Adrenal gland (tissue), 12 donors: ENCODE data around the gene UNK. TPM values are rescaled to one million over a fixed set of nuclear protein-coding genes. Genes with fewer than 3 reads are reported as not detected.

Source experiments
- DNase-seq, 7 donors: peaks; one replicate each; pipeline ENCODE4 v3.0.0-alpha.2; 2019 to 2020
- H3K27ac ChIP-seq, 5 donors: fragments of 200-600 bp; sonication (generic) in 4 of 5; 1 replicate in 3 of 5; 2 replicates in 2 of 5; pipeline versions ENCODE4 v1.5.1 to v1.8.0; 2016 to 2020; ENCODE audit warnings: mild to moderate bottlenecking in 1 of 5
- H3K27me3 ChIP-seq: fragments of 200-600 bp; 2 replicates; pipeline ENCODE4 v1.8.0; 2021
- H3K36me3 ChIP-seq, 2 donors: fragments of 200-600 bp; replicated peaks in 1 of 2; 1 replicate in 1 of 2; 2 replicates in 1 of 2; pipeline versions ENCODE4 v1.5.1 to v1.8.0; 2018 to 2022
- H3K4me1 ChIP-seq, 2 donors: fragments of 200-600 bp; replicated peaks in 1 of 2; 1 replicate in 1 of 2; 2 replicates in 1 of 2; pipeline versions ENCODE4 v1.5.1 to v1.8.0; 2018 to 2021
- H3K4me3 ChIP-seq, 4 donors: fragments of 200-600 bp; sonication (generic) in 3 of 4; one replicate each; pipeline ENCODE4 v1.5.1; 2016 to 2018
- H3K9me3 ChIP-seq, 3 donors: fragments of 200-600 bp; sonication (generic) in 1 of 3; replicated peaks in 1 of 3; 1 replicate in 2 of 3; 2 replicates in 1 of 3; pipeline versions ENCODE4 v1.5.1 to v1.8.0; 2016 to 2021
- POLR2A ChIP-seq, 2 donors: fragments of 450-650 bp; IDR thresholded peaks; one replicate each; pipeline ENCODE4 v1.6.1; 2017; ENCODE audit warnings: antibody characterized with exemption in 2 of 2, mild to moderate bottlenecking in 2 of 2, moderate library complexity in 1 of 2
- WGBS, 4 donors: extraction: QIAGEN DNeasy Blood & Tissue Kit in 2 of 4; methylation state at CpG; one replicate each; pipeline versions ENCODE4 v1.1.5 to v1.1.7; 2013 to 2017; 5-methylcytosine and 5-hydroxymethylcytosine counted together
- intact Hi-C, 2 donors: fragments of 100-400 bp; cut with DNase I; formaldehyde crosslinking; loops; one replicate each; pipeline versions ENCODE4 v1.14.1 to v1.15.0; 2022 to 2023
- polyA plus RNA-seq, 3 donors: library from polyadenylated mRNA; stranded (reverse); fragments of 200-250 nt in 2 of 3; fragments of 350-450 nt in 1 of 3; fragmentation: Illumina TruSeq in 1 of 3; extraction: RNeasy Lipid Tissue Mini Kit (QIAGEN cat#74804) in 1 of 3; gene quantifications; one replicate each; pipeline ENCODE4 v1.2.3, GENCODE V29; 2013 to 2014
- total RNA-seq, 9 donors: library from RNA; depleted of rRNA in 4 of 9; stranded (reverse); fragments of >200 nt in 4 of 9; fragments of 120-200 nt in 1 of 9; fragmentation: NEBNext Ultra II Directional in 1 of 9; extraction: Animal tissue kit (Norgen Biotek cat#: 25700) in 1 of 9; gene quantifications; one replicate each; pipeline versions ENCODE4 v1.1.0 to v1.2.4, GENCODE V29; 2013 to 2023
- TF ChIP-seq, protein P1 (sequence below), 6 experiments: fragments of 450-650 bp in 4 of 6; fragments of 200-600 bp in 2 of 6; sonication (generic) in 1 of 6; IDR thresholded peaks; 1 replicate in 5 of 6; 2 replicates in 1 of 6; pipeline versions ENCODE4 v1.5.1 to v1.8.0; 2016 to 2021; ENCODE audit warnings: antibody characterized with exemption in 6 of 6, mild to moderate bottlenecking in 2 of 6, moderate library complexity in 1 of 6
- donor health status: healthy with polysubstance abuse.
- donor health status: Bipolar disorder and iron deficiency.
- donor health status: DM: yes; HTN: yes; CAD: no.
- donor health status: DM: no; HTN: no; CAD: no.
- donor health status: DM: no; HTN: no; CAD: no.
- donor health status: DM: yes; HTN: yes; CAD: no.

The UNK gene
- total and polyA plus RNA-seq, 12 donors, result 13.6 to 45.9 (median 24.6) TPM

DNA sequence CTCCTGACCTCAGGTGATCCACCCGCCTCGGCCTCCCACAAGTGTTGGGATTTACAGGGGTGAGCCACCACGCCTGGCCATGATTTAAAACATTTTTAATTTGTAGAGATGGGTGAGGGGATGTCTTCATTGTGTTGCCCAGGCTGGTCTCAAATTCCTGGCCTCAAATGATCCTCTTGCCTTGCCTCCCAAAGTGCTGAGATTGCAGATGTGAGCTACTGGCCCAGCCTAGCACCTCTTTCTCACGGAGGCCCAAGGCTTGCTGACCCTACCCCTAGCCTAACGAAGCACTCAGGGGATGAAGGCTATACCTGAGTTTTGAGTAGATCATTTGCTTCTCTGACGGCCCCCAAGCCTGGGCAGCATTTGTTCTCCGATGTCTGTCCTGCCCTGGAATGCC, 26.6 kb downstream of the UNK start:
- peaks cover 12 to 15% of the 10 kb centered on the region in 2 donors for H3K4me1 ChIP-seq
- no peaks in the 10 kb centered on the region for H3K9me3 ChIP-seq
- 90 to 100% (median 96%) methylated on average over 5 to 7 of the region's 7 CpGs for WGBS, 4 donors
- intact Hi-C loops, result loop anchor here in 1 of 2 donors (10.0 kb wide), 1 partner anchor 46 kb away; the partner anchor contains the start of gene GALK1
- H3K27me3 ChIP-seq, result no peaks in the 10 kb centered on the region
- H3K4me3 ChIP-seq, result no peak overlapping the region
- no peak for DNase-seq
- no peak for TF ChIP-seq POLR2A (IDR thresholded peaks at IDR 0.05)
- TF ChIP-seq, protein P1, sequence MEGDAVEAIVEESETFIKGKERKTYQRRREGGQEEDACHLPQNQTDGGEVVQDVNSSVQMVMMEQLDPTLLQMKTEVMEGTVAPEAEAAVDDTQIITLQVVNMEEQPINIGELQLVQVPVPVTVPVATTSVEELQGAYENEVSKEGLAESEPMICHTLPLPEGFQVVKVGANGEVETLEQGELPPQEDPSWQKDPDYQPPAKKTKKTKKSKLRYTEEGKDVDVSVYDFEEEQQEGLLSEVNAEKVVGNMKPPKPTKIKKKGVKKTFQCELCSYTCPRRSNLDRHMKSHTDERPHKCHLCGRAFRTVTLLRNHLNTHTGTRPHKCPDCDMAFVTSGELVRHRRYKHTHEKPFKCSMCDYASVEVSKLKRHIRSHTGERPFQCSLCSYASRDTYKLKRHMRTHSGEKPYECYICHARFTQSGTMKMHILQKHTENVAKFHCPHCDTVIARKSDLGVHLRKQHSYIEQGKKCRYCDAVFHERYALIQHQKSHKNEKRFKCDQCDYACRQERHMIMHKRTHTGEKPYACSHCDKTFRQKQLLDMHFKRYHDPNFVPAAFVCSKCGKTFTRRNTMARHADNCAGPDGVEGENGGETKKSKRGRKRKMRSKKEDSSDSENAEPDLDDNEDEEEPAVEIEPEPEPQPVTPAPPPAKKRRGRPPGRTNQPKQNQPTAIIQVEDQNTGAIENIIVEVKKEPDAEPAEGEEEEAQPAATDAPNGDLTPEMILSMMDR (IDR thresholded peaks at IDR 0.05), result no peak
- peaks cover 0 to 53% of the 10 kb centered on the region in 2 donors for H3K36me3 ChIP-seq
- H3K27ac ChIP-seq, result peak overlapping the region in 1 of 5 donors; percentile 86

DNA sequence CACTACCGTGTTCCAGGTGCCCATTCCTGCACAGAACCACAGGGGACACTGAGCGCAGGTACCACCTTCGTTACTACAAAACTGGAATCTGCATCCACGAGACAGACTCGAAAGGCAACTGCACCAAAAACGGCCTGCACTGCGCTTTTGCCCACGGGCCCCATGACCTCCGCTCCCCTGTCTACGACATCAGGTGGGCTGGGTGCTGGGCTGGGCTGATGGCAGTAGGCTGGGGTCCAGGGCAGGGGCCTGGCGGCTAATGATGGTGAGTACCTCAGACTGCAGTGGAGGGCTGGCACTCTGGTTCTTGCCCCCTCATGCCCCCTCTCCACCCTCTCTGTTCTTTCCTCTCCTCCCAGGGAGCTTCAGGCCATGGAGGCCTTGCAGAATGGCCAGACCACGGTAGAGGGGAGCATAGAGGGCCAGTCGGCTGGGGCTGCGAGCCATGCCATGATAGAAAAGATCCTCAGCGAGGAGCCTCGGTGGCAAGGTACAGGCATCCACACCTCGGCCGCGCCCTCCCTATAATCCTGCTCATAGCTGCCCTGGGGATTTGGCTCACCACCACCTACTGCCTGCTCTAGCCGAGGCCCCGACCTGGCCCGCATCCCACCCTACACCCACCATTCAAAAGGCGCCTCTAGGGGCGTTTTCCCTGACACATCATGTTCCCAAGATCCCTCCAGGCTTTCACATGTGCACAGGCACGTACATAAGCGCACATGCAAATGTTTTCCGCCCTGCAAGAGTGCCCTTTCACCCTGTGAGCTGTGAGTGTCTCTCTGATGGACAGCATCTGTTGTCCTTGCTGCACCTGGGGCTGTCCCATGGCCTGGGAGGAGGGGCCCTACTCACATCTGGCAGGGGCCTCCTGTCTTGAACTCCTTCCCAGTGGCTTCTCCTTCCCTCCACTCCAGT, 27.7 kb downstream of the UNK start:
- no peaks in the 10 kb centered on the region for H3K27me3 ChIP-seq
- intact Hi-C loops, result loop anchor here in 1 of 2 donors (10.0 kb wide), 1 partner anchor 48 kb away; the partner anchor contains the start of gene GALK1
- TF ChIP-seq POLR2A (IDR thresholded peaks at IDR 0.05), result no peak
- TF ChIP-seq, protein P1 (IDR thresholded peaks at IDR 0.05), result no peak
- no peaks in the 10 kb centered on the region for H3K9me3 ChIP-seq
- H3K4me1 ChIP-seq, result peaks cover 12 to 15% of the 10 kb centered on the region in 2 donors
- DNase-seq, result peak in 2 of 7 donors; percentile 4 to 25
- H3K27ac ChIP-seq, result peak overlapping the region in 1 of 5 donors; percentile 9
- peaks cover 0 to 65% of the 10 kb centered on the region in 2 donors for H3K36me3 ChIP-seq
- H3K4me3 ChIP-seq, result no peak overlapping the region
- WGBS, 4 donors, result 85 to 91% (median 88%) methylated on average over 17 to 27 of the region's 27 CpGs

DNA sequence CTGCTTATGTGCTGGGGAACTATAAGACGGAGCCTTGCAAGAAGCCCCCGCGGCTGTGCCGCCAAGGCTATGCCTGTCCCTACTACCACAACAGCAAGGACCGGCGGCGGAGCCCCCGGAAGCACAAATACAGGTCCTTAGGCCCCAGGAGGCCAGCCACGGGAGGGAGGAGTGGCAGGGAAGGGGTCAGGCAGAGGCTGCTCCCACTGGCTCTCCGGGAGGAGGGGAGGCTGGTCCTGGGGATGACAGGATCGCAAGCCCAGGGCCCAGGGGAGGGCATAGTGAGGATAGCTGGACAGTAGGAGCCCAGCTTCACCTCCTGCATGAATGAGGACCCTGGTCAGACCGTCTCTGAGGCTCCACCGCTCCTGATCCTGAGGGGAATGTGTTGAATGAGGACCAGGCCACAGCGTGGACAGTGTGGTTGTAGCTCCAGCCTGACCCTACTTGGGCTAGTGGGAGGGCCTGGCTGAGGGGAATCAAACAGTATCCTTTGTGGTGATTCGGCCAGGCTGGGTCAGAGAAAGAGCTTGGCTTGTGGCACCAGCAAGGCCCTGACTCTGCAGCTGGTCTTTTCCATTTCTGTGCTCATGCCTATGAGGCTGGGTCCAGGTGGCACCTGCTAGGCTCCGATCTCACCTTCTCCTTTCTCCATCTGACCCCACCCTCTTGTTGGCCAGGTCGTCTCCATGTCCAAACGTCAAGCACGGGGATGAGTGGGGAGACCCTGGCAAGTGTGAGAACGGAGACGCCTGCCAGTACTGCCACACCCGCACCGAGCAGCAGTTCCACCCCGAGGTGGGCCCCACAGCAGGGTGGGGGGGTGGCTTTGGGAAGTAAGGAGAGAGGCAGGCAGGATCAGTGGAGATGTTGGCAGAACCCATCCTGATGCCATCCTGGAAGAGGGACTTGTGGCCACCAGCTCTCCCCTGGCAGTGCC, 28.7 kb downstream of the UNK start:
- Histone ChIP-seq H3K36me3 (peaks cover 0 to 74% of the 10 kb centered on the region in 2 donors), H3K4me3 (no peak overlapping the region), H3K4me1 (peaks cover 12 to 15% of the 10 kb centered on the region in 2 donors), H3K27me3 (no peaks in the 10 kb centered on the region), H3K27ac (peak overlapping the region in 1 of 5 donors; percentile 39), H3K9me3 (no peaks in the 10 kb centered on the region)
- intact Hi-C loops, result loop anchor here in 1 of 2 donors (10.0 kb wide), 1 partner anchor 49 kb away; the partner anchor contains the start of gene GALK1
- peak in 1 of 7 donors; percentile 22 for DNase-seq
- WGBS, 4 donors, result 85 to 92% (median 88%) methylated on average over 15 to 24 of the region's 24 CpGs
- TF ChIP-seq, protein P1 (IDR thresholded peaks at IDR 0.05), result no peak
- TF ChIP-seq POLR2A (IDR thresholded peaks at IDR 0.05), result no peak
